GM13977 (cell line): ENCODE results near the gene ERMN.
"Not testable (repeated sequence)": the region's sequence is repeated elsewhere in the genome, so short reads cannot be mapped to it uniquely, and the experiment has no call there.

Source experiments
- DNase-seq: peaks from one replicate; pipeline ENCODE4 v3.0.0; 2012; ENCODE audit warnings: low spot score
- in situ Hi-C: fragments of 300-500 bp; cut with MboI; formaldehyde crosslinking; loops from one replicate; pipeline ENCODE4 v1.12.0; 2022; ENCODE audit warnings: low sequenced_read_pairs, low pct_unique_long_range_greater_than_20kb, mixed read lengths, inconsistent platforms; ENCODE audit not compliant: unreplicated experiment
- TF ChIP-seq, protein P1 (sequence below): IDR thresholded peaks from 2 replicates; pipeline ENCODE4 v1.5.1; 2012; ENCODE audit warnings: mild to moderate bottlenecking, control low read depth; ENCODE audit not compliant: insufficient read depth; ENCODE audit errors: extremely low read depth, missing control alignments

The ERMN gene

DNA sequence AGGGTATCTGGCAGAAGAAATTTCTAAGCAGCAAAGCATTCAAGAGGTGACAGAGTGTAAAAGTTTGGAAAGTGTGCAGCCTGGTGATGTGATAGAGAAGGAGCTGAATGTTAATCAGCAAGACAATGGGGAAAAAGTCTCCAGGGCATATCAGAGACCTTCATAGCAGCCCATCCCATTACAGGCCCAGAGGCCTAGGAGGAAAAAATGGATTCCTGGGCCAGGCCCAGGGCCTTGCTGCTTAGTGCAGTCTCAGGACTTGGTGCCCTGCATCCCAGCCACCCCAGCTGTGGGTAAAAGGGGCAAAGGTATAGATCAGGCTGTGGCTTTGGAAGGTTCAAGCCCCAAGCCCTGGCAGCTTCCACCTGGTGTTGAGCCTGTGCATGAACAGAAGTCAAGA is 35.9 kb upstream of the ERMN start:
- no peak for DNase-seq
- TF ChIP-seq, protein P1, sequence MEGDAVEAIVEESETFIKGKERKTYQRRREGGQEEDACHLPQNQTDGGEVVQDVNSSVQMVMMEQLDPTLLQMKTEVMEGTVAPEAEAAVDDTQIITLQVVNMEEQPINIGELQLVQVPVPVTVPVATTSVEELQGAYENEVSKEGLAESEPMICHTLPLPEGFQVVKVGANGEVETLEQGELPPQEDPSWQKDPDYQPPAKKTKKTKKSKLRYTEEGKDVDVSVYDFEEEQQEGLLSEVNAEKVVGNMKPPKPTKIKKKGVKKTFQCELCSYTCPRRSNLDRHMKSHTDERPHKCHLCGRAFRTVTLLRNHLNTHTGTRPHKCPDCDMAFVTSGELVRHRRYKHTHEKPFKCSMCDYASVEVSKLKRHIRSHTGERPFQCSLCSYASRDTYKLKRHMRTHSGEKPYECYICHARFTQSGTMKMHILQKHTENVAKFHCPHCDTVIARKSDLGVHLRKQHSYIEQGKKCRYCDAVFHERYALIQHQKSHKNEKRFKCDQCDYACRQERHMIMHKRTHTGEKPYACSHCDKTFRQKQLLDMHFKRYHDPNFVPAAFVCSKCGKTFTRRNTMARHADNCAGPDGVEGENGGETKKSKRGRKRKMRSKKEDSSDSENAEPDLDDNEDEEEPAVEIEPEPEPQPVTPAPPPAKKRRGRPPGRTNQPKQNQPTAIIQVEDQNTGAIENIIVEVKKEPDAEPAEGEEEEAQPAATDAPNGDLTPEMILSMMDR, result no peak
- in situ Hi-C loops, result no loop called here

DNA sequence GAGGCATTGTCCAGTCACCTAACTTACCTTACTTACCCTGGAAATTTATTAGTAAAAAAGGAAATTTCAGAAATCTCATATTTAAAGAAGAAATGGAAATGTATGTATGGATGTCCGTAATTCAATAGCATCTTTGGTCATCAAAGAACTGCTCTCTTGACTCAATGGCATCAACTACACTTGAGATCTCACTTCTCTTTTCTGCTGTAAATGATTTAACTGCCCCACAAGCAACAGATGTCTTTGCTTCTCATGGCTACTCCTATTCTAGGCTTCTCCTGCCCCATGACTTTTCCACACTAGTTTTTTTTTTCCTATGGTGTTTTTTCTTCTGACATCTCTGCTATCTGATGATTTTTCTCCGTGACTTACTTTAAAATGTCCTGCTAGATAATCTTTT is 34.0 kb upstream of the ERMN start:
- TF ChIP-seq, protein P1, result no peak
- in situ Hi-C loops, result no loop called here
- DNase-seq, result no peak

DNA sequence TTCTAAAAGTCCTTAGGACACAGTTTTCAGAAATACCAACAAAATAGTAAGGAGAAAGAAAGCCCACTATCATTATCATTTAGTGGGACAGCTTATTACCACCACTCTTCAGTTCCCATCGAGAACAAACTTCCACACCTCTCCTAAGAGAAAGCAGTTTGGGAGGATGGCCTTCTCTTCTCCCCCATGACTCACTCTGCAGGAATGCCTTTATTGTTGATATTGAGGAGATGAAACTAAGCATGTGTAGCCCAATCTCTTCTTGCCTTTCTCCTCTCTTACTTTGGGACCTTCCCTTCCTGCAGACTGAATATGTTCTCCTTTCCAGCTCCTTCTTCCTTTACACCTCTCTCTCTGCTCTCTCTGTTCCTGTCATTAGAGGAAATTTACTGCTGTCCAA is 30.0 kb upstream of the ERMN start:
- in situ Hi-C loops, result no loop called here
- TF ChIP-seq, protein P1, result no peak
- no peak for DNase-seq

DNA sequence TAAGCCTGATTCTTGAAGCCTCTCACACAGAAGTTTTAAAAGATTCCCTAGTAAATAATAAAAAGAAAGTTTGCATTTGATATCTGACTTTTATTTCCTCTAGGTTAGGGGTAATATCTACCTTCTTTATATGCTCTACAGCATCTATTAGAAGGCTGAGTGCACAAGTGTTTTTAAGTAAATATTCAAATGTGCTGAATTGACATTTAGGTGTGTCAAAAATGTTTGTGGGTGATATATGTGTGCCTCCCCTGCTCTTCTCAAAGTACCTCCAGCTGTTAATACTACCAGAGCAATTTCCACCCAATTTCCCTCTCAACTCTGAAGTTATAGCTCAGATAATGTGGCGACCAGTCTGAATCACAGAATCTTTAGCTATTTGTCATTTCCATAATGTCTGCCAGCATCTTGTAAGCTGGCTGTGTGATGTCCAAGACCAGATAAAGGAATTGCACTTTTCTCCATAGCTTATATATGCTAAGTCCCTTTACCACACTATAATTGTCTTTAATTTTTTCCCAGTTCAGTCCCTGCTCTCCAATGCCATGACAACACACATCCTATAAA is 24.4 kb upstream of the ERMN start:
- DNase-seq, result no peak
- TF ChIP-seq, protein P1, result no peak
- in situ Hi-C loops, result loop anchor here (25.0 kb wide), 1 partner anchor 87 kb away; the partner anchor contains the start of gene CYTIP

- TF ChIP-seq, protein P1, result no peak
- in situ Hi-C loops, result loop anchor here (25.0 kb wide), 1 partner anchor 89 kb away; the partner anchor contains the start of gene CYTIP
These were observed 22.8 kb upstream of the ERMN start for GRCh38 chr2:157348291-157348921.

DNA sequence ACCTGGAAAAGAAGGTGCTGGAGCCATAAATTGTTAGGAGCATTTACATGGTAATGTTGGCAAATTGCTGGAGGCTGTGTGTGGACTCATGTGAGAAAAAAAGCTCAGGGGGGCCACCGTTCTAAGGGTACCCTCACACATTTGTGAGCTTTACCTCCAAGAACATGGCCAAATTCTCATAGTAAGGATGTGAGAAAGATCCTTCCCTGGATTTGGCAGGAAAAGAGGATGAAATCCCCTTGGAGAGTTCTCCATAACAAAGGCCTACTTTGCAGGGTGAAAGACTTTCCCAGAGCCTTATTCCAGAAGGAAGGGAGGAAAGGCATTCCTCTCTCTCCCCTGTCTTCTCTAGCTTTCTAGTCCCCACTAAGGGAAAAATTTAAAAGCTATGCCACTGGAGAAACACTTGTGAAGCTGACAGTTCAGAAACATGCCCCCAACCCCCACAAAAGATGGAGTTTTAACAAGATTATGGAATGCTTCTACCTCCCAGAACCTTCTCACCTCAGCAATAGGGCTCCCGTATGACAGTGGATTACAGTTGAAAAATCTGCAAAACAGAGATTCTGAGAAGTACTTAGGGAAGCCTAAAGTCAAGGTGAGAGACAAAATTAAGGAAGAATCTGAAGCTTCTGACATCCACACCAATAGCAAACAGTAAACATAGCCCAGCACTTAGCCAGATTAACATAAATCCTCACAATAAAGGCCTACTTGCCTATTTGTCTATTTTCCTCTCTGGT is 20.2 kb upstream of the ERMN start:
- DNase-seq, result no peak
- TF ChIP-seq, protein P1, result no peak
- in situ Hi-C loops, result loop anchor here (25.0 kb wide), 1 partner anchor 91 kb away; the partner anchor contains the start of gene CYTIP

More at GRCh38 chr2:157348291-157348921, 22.8 kb upstream of the ERMN start:
- no peak for DNase-seq

GRCh38 chr2:157341381-157341780 is 15.8 kb upstream of the ERMN start:
- in situ Hi-C loops, result loop anchor here (25.0 kb wide), 1 partner anchor 96 kb away; the partner anchor contains the start of gene CYTIP
- DNase-seq, result not testable (repeated sequence)
